MM.1S (cell line): ENCODE measurements around the gene COG5.

Source experiments
- EZH2phosphoT487 ChIP-seq: fragments of 300-600 bp; sonication (generic); IDR thresholded peaks from 2 replicates; pipeline ENCODE4 v1.6.1; 2018; ENCODE audit warnings: antibody characterized with exemption, low read length
- TF ChIP-seq, protein P1 (sequence below): fragments of 300-600 bp; sonication (generic); IDR thresholded peaks from 2 replicates; pipeline ENCODE4 v1.5.1; 2016; ENCODE audit warnings: antibody characterized with exemption, low read length, mixed read lengths

DNA sequence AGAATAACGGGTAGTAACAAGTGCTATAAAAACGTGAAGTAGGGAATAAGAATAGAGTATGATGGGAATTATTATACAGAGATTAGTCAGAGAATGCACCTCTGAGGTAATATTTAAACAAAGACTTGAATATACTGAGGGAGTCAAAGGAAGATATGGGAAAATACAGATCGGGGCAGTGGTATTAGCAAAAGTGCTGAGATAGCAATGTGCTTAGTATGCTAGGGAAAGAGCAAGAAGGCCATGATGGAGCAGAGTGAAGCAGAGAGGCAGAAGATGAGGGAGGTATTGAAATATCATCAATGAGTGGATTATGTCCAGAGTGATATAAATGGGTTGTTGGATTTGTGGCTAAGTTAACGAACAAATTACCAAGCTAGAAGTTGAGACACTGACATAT lies 190.4 kb downstream of the COG5 start:
- TF ChIP-seq, protein P1, sequence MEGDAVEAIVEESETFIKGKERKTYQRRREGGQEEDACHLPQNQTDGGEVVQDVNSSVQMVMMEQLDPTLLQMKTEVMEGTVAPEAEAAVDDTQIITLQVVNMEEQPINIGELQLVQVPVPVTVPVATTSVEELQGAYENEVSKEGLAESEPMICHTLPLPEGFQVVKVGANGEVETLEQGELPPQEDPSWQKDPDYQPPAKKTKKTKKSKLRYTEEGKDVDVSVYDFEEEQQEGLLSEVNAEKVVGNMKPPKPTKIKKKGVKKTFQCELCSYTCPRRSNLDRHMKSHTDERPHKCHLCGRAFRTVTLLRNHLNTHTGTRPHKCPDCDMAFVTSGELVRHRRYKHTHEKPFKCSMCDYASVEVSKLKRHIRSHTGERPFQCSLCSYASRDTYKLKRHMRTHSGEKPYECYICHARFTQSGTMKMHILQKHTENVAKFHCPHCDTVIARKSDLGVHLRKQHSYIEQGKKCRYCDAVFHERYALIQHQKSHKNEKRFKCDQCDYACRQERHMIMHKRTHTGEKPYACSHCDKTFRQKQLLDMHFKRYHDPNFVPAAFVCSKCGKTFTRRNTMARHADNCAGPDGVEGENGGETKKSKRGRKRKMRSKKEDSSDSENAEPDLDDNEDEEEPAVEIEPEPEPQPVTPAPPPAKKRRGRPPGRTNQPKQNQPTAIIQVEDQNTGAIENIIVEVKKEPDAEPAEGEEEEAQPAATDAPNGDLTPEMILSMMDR, result no peak
- TF ChIP-seq EZH2phosphoT487, result no peak
